ENCODE data around the gene S100A9. TPM values are rescaled to one million over a fixed set of nuclear protein-coding genes. Genes with fewer than 3 reads are reported as not detected.

S100A9 gene
- total RNA-seq, 1 donor from 2014 or later = 0.91 TPM

DNA sequence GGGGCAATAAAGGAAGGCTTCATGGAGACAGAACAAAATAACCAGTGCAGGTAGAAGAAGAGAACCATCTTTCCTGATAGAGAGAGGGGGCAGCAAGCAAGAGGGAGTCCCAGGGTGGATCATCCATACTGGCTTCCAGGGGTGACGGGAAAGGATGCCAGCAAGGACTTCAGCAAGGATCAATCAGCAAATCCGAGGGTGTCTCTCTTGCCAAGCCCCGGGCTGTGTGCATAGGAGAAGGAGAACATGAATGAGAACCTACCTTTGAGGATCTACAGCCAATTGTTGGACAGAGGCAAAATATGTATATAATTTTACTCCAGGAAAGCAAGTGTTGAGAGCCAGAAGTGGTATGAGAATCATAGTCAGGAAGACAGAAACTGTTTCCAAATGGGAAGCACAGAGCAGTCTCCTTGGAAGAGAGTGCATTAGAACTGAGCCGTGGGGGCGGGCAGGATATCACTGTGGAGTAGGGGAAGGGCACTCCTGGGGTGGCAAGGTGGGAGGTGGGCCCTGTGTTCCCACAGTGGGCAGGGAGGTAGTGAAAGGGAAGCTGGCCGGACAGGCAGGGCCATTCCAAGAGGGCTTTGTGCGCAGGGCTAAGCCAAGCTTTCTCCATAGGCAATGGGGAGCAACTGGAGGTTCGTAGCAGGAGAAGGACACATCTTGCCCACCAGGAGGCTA is 1.1 kb upstream of the S100A9 start:
- no peak overlapping the region for H3K27ac Mint-ChIP-seq
- no peak for DNase-seq (ENCODE audit: low spot score, unreplicated experiment)
- TF ChIP-seq, protein P1, sequence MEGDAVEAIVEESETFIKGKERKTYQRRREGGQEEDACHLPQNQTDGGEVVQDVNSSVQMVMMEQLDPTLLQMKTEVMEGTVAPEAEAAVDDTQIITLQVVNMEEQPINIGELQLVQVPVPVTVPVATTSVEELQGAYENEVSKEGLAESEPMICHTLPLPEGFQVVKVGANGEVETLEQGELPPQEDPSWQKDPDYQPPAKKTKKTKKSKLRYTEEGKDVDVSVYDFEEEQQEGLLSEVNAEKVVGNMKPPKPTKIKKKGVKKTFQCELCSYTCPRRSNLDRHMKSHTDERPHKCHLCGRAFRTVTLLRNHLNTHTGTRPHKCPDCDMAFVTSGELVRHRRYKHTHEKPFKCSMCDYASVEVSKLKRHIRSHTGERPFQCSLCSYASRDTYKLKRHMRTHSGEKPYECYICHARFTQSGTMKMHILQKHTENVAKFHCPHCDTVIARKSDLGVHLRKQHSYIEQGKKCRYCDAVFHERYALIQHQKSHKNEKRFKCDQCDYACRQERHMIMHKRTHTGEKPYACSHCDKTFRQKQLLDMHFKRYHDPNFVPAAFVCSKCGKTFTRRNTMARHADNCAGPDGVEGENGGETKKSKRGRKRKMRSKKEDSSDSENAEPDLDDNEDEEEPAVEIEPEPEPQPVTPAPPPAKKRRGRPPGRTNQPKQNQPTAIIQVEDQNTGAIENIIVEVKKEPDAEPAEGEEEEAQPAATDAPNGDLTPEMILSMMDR (IDR thresholded peaks at IDR 0.05; ENCODE audit: unreplicated experiment) = no peak
- no peaks in the 10 kb centered on the region for H3K9me3 Mint-ChIP-seq (ENCODE audit: low read depth)
- peaks cover 8% of the 10 kb centered on the region for H3K27me3 Mint-ChIP-seq
- H3K4me1 Mint-ChIP-seq (ENCODE audit: low read depth) = no peaks in the 10 kb centered on the region
- no peaks in the 10 kb centered on the region for H3K36me3 Mint-ChIP-seq (ENCODE audit: insufficient read depth)
- H3K4me3 Mint-ChIP-seq (ENCODE audit: low read depth) = no peak overlapping the region

DNA sequence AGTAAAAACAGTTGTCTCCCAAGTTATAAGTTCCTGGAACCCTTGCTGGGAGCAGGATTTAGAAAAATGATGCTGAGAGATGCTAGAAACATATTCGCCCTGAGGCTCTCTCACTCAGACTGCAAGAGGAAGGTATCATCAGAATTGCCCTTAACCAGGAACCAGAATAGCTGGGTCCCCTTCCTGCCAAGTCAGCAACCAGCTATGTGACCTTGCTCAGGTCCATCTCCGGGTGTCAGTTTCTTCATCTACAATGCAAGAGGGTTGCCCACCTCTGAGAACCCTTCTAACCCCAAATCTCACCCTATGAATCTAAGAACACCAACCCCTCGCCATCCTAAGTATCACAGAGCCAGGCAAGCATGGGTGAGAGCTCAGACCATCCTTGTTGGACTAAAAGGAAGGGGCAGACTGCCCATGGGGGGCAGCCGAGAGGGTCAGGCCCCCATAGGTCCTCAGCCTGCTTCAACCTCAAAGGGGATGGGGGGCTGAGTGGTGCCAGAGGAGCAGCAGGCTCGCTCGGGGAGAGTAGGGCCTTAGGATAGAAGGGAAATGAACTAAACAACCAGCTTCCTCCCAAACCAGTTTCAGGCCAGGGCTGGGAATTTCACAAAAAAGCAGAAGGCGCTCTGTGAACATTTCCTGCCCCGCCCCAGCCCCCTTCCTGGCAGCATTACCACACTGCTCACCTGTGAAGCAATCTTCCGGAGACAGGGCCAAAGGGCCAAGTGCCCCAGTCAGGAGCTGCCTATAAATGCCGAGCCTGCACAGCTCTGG is 390 bp upstream of the S100A9 start:
- H3K36me3 Mint-ChIP-seq (ENCODE audit: insufficient read depth) = no peaks in the 10 kb centered on the region
- TF ChIP-seq, protein P1 (IDR thresholded peaks at IDR 0.05; ENCODE audit: unreplicated experiment) = no peak
- H3K27me3 Mint-ChIP-seq = peaks cover 8% of the 10 kb centered on the region
- H3K27ac Mint-ChIP-seq = no peak overlapping the region
- H3K4me3 Mint-ChIP-seq (ENCODE audit: low read depth) = no peak overlapping the region
- H3K4me1 Mint-ChIP-seq (ENCODE audit: low read depth) = no peaks in the 10 kb centered on the region
- no peak for DNase-seq (ENCODE audit: low spot score, unreplicated experiment)
- H3K9me3 Mint-ChIP-seq (ENCODE audit: low read depth) = no peaks in the 10 kb centered on the region

DNA sequence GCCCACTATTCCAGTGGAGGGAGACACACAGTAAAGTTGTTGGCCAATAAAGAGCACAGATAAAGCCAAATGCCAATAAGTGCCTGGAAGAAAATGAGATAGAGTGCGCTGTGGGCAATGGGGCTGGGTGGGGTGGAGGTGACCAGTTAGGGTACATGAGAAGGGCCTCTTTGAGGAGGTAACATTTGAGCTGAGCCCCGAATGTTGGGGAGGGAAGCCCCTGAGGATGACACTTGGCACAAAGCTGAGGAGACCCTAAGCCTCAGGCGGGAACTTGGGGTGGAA is 979 bp downstream of the S100A9 start:
- H3K4me3 Mint-ChIP-seq (ENCODE audit: low read depth) = no peak overlapping the region
- H3K27me3 Mint-ChIP-seq = peaks cover 10% of the 10 kb centered on the region
- no peak for DNase-seq (ENCODE audit: low spot score, unreplicated experiment)
- H3K27ac Mint-ChIP-seq = no peak overlapping the region
- TF ChIP-seq, protein P1 (IDR thresholded peaks at IDR 0.05; ENCODE audit: unreplicated experiment) = no peak
- peaks cover 4% of the 10 kb centered on the region for H3K4me1 Mint-ChIP-seq (ENCODE audit: low read depth)
- H3K9me3 Mint-ChIP-seq (ENCODE audit: low read depth) = no peaks in the 10 kb centered on the region
- no peaks in the 10 kb centered on the region for H3K36me3 Mint-ChIP-seq (ENCODE audit: insufficient read depth)

DNA sequence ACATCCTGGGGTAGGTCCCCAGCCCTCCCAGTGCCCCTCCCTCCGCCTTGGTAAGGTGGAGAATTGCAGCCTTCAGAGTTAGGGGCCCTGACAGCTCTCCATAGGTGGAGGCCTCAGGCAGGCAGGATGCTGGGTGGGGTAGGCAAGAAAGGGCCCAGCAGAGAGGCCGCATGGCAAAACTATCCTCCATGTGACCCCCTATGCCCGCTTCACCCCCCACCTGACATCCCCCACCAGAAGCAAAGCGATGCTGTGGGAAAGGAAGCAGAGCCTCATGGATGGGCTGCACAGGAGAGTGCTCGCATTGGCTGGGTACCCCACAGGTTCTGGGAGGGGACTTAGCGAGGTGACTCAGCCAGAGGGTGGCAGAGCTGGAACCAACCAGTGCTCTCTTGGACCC is 1.6 kb downstream of the S100A9 start:
- no peak overlapping the region for H3K27ac Mint-ChIP-seq
- peaks cover 10% of the 10 kb centered on the region for H3K27me3 Mint-ChIP-seq
- H3K4me1 Mint-ChIP-seq (ENCODE audit: low read depth) = peaks cover 4% of the 10 kb centered on the region
- TF ChIP-seq, protein P1 (IDR thresholded peaks at IDR 0.05; ENCODE audit: unreplicated experiment) = no peak
- DNase-seq (ENCODE audit: low spot score, unreplicated experiment) = no peak
- H3K4me3 Mint-ChIP-seq (ENCODE audit: low read depth) = no peak overlapping the region
- no peaks in the 10 kb centered on the region for H3K9me3 Mint-ChIP-seq (ENCODE audit: low read depth)
- H3K36me3 Mint-ChIP-seq (ENCODE audit: insufficient read depth) = no peaks in the 10 kb centered on the region

DNA sequence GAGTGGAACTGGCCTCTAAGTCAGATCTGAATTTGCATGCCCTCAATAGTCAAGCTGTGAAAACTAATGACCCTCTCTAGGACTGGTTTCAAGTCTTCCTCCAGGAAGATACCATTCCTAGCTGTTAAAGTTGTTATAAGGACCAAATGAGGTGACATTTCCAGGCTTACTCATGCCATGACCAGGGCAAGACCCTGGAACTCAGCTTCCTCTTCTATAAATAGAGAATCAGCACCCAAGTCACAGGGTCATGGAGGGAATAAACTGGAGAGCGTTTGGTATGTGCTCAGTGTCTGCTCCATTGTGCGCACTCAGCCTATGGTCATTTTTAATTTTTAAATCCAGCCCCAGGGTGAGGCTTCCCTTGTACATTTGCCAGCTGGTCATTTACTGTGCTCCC is 2.5 kb downstream of the S100A9 start:
- Mint-ChIP-seq H3K4me3 (ENCODE audit: low read depth) (no peak overlapping the region), H3K9me3 (ENCODE audit: low read depth) (no peaks in the 10 kb centered on the region), H3K4me1 (ENCODE audit: low read depth) (peaks cover 4% of the 10 kb centered on the region), H3K36me3 (ENCODE audit: insufficient read depth) (no peaks in the 10 kb centered on the region), H3K27ac (no peak overlapping the region), H3K27me3 (peaks cover 10% of the 10 kb centered on the region)
- DNase-seq (ENCODE audit: low spot score, unreplicated experiment) = no peak
- TF ChIP-seq, protein P1 (IDR thresholded peaks at IDR 0.05; ENCODE audit: unreplicated experiment) = no peak

Measured in progenitor cell of endocrine pancreas (in vitro differentiated cells).